ENCODE data around the gene PI4KA. TPM values are rescaled to one million over a fixed set of nuclear protein-coding genes. Genes with fewer than 3 reads are reported as not detected.
"Not testable (repeated sequence)": the region's sequence is repeated elsewhere in the genome, so short reads cannot be mapped to it uniquely, and the experiment has no call there.

Gene PI4KA
- total RNA-seq, 3 donors from 2014 or later (not counting 1 experiment from before 2014, with no cell fraction given): 208 to 233 (median 215) TPM

DNA sequence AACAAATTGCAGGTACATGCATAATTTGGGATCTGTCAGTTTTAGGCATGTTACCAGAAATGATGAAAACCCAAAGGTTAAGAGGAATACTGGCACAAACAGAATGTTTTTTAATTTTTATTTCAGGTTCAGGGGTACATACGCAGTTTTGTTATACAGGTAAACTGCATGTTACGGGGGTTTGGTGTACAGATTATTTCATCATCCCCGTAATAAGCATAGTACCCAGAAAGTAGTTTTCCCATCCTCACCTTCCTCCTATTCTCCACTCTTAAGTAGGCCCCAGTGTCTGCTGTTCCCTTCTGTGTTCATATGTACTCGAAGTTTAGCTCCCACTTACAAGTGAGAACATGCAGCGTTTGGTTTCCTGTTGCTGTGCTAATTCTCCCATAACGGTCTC, 33.0 kb downstream of the PI4KA start:
- TF ChIP-seq, protein P1, sequence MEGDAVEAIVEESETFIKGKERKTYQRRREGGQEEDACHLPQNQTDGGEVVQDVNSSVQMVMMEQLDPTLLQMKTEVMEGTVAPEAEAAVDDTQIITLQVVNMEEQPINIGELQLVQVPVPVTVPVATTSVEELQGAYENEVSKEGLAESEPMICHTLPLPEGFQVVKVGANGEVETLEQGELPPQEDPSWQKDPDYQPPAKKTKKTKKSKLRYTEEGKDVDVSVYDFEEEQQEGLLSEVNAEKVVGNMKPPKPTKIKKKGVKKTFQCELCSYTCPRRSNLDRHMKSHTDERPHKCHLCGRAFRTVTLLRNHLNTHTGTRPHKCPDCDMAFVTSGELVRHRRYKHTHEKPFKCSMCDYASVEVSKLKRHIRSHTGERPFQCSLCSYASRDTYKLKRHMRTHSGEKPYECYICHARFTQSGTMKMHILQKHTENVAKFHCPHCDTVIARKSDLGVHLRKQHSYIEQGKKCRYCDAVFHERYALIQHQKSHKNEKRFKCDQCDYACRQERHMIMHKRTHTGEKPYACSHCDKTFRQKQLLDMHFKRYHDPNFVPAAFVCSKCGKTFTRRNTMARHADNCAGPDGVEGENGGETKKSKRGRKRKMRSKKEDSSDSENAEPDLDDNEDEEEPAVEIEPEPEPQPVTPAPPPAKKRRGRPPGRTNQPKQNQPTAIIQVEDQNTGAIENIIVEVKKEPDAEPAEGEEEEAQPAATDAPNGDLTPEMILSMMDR (IDR thresholded peaks at IDR 0.05): no peak
- Mint-ChIP-seq H3K27me3 (ENCODE audit: low read depth in 2 of 2) (no peaks in the 10 kb centered on the region), H3K9me3 (no peaks in the 10 kb centered on the region), H3K36me3 (peaks cover 10% of the 10 kb centered on the region), H3K4me3 (no peak overlapping the region), H3K4me1 (no peaks in the 10 kb centered on the region), H3K27ac (no peak overlapping the region)
- no peaks in the 10 kb centered on the region for H3K9me3 ChIP-seq (ENCODE audit: control insufficient read depth, insufficient read depth, low read length)
- intact Hi-C loops (cut with micrococcal nuclease): no loop called here
- no peak for ATAC-seq
- H3K4me3 ChIP-seq (ENCODE audit: low read length): no peak overlapping the region
- H3K36me3 ChIP-seq (ENCODE audit: control insufficient read depth, insufficient read depth, low read length): peaks cover 41% of the 10 kb centered on the region
- H3K27me3 ChIP-seq (ENCODE audit: control insufficient read depth, insufficient read depth, low read length): no peaks in the 10 kb centered on the region
- no peaks in the 10 kb centered on the region for H3K4me1 ChIP-seq (ENCODE audit: control insufficient read depth, insufficient read depth, low read length)
- no peak for DNase-seq
- no peak overlapping the region for H3K27ac ChIP-seq (ENCODE audit: low read length)
- WGBS (ENCODE audit: insufficient coverage): 95% methylated on average over 6 of the region's 6 CpGs

DNA sequence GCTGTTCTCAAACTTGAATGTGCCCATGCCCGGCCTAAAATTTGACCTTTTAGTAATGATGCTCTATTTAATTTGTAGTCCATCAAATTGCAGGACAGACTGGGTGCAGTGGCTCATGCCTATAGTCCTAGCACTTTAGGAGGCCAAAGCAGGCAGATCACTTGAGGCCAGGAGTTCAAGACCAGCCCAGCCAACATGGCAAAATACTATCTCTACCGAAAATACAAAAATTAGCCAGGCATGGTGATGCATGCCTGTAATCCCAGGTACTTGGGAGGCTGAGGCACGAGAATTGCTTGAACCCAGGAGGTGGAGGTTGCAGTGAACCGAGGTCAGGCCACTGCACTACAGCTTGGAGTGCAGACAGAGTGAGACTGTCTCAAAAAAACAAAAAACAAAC, 33.4 kb downstream of the PI4KA start:
- H3K27me3 ChIP-seq (ENCODE audit: control insufficient read depth, insufficient read depth, low read length); ATAC-seq; intact Hi-C loops (cut with micrococcal nuclease); DNase-seq; H3K4me3 ChIP-seq (ENCODE audit: low read length); H3K9me3 ChIP-seq (ENCODE audit: control insufficient read depth, insufficient read depth, low read length); H3K4me3 Mint-ChIP-seq; H3K36me3 Mint-ChIP-seq; H3K27ac ChIP-seq (ENCODE audit: low read length); H3K4me1 ChIP-seq (ENCODE audit: control insufficient read depth, insufficient read depth, low read length); H3K9me3 Mint-ChIP-seq; H3K4me1 Mint-ChIP-seq; H3K27me3 Mint-ChIP-seq (ENCODE audit: low read depth in 2 of 2); H3K27ac Mint-ChIP-seq: not testable (repeated sequence)
- peaks cover 38% of the 10 kb centered on the region for H3K36me3 ChIP-seq (ENCODE audit: control insufficient read depth, insufficient read depth, low read length)
- 97% methylated on average over 4 of the region's 4 CpGs for WGBS (ENCODE audit: insufficient coverage)

DNA sequence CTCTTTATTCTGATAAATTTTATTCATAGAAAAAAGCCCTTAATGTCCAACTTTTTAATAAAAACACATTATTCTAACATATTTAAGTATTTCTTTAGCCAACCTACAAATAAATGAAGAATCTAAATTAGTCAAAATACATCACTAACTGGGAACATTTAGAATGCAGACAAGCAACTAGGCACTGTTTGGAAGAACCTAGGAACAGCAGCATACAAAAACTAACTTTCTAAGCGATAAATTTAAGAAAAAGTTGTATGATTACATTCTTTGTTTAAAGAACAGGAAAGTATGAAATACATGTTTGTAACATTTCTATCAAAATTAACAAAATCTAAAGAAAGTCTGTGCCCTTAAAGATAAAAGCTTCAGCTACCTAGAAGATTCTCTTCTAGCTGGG, 35.3 kb downstream of the PI4KA start:
- no peaks in the 10 kb centered on the region for H3K4me1 Mint-ChIP-seq
- no peaks in the 10 kb centered on the region for H3K9me3 Mint-ChIP-seq
- Histone ChIP-seq H3K9me3 (ENCODE audit: control insufficient read depth, insufficient read depth, low read length) (no peaks in the 10 kb centered on the region), H3K4me3 (ENCODE audit: low read length) (no peak overlapping the region), H3K27ac (ENCODE audit: low read length) (no peak overlapping the region), H3K36me3 (ENCODE audit: control insufficient read depth, insufficient read depth, low read length) (peaks cover 43% of the 10 kb centered on the region), H3K4me1 (ENCODE audit: control insufficient read depth, insufficient read depth, low read length) (no peaks in the 10 kb centered on the region), H3K27me3 (ENCODE audit: control insufficient read depth, insufficient read depth, low read length) (no peaks in the 10 kb centered on the region)
- no peaks in the 10 kb centered on the region for H3K27me3 Mint-ChIP-seq (ENCODE audit: low read depth in 2 of 2)
- ATAC-seq (no peak), DNase-seq (no peak)
- TF ChIP-seq, protein P1 (IDR thresholded peaks at IDR 0.05): no peak
- no peak overlapping the region for H3K27ac Mint-ChIP-seq
- no peaks in the 10 kb centered on the region for H3K36me3 Mint-ChIP-seq
- intact Hi-C loops (cut with micrococcal nuclease): no loop called here
- no peak overlapping the region for H3K4me3 Mint-ChIP-seq
- no CpG with 5 or more reads among the region's 1 CpG for WGBS (ENCODE audit: insufficient coverage)

DNA sequence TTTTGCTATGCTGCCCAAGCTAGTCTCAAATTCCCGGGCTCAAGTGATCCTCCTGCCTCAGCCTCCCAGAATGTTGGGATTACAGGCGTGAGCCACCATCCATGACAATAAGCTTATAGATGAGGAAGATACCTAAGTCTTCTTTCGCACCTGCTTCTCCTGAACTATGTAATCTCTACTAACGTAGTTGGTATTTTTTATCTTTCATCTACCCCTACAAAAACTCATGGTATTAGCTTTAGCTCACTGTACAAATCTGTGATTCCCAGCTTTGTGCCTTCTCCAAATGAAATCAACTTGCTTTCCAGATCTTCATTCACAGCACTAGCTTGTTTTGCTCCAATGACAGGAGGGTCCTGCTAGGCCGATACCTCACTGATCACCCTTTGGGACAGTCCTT, 36.4 kb downstream of the PI4KA start:
- no peak overlapping the region for H3K27ac Mint-ChIP-seq
- Histone ChIP-seq H3K4me3 (ENCODE audit: low read length) (no peak overlapping the region), H3K27ac (ENCODE audit: low read length) (no peak overlapping the region), H3K9me3 (ENCODE audit: control insufficient read depth, insufficient read depth, low read length) (no peaks in the 10 kb centered on the region), H3K4me1 (ENCODE audit: control insufficient read depth, insufficient read depth, low read length) (no peaks in the 10 kb centered on the region), H3K36me3 (ENCODE audit: control insufficient read depth, insufficient read depth, low read length) (peaks cover 46% of the 10 kb centered on the region), H3K27me3 (ENCODE audit: control insufficient read depth, insufficient read depth, low read length) (no peaks in the 10 kb centered on the region)
- intact Hi-C loops (cut with micrococcal nuclease): no loop called here
- H3K9me3 Mint-ChIP-seq: no peaks in the 10 kb centered on the region
- no peak overlapping the region for H3K4me3 Mint-ChIP-seq
- H3K36me3 Mint-ChIP-seq: no peaks in the 10 kb centered on the region
- DNase-seq (no peak), ATAC-seq (no peak)
- TF ChIP-seq, protein P1 (IDR thresholded peaks at IDR 0.05): no peak
- WGBS (ENCODE audit: insufficient coverage): 99% methylated on average over 3 of the region's 5 CpGs
- H3K27me3 Mint-ChIP-seq (ENCODE audit: low read depth in 2 of 2): no peaks in the 10 kb centered on the region
- H3K4me1 Mint-ChIP-seq: no peaks in the 10 kb centered on the region

DNA sequence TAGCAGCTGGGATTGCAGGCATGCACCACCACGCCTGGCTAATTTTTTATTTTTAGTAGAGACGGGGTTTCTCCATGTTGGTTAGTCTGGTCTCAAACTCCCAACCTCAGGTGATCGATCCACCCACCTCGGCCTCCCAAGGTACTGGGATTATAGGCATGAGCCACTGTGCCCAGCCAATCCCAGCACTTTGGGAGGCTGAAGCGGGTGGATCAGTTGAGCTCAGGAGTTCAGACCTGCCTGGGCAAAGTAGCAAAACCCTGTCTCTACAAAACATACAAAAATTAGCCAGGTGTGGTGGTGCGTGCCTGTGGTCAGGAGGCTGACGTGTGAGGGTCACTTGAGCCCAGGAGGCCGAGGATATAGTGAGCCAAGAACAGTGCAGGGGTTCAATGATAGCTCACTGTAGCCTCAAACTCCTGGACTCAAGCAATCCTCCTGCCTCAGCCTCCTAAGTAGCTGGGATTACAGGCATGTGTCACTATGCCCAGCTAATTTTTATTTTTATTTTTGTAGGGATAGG, 36.8 kb downstream of the PI4KA start:
- H3K27me3 ChIP-seq (ENCODE audit: control insufficient read depth, insufficient read depth, low read length); H3K9me3 Mint-ChIP-seq; ATAC-seq; H3K27ac Mint-ChIP-seq; H3K36me3 Mint-ChIP-seq; DNase-seq; H3K9me3 ChIP-seq (ENCODE audit: control insufficient read depth, insufficient read depth, low read length); H3K4me3 Mint-ChIP-seq; intact Hi-C loops (cut with micrococcal nuclease); H3K4me3 ChIP-seq (ENCODE audit: low read length); H3K4me1 ChIP-seq (ENCODE audit: control insufficient read depth, insufficient read depth, low read length); H3K27me3 Mint-ChIP-seq (ENCODE audit: low read depth in 2 of 2); H3K27ac ChIP-seq (ENCODE audit: low read length); H3K4me1 Mint-ChIP-seq: not testable (repeated sequence)
- H3K36me3 ChIP-seq (ENCODE audit: control insufficient read depth, insufficient read depth, low read length): peaks cover 49% of the 10 kb centered on the region
- 95% methylated on average over 8 of the region's 8 CpGs for WGBS (ENCODE audit: insufficient coverage)

Measured in natural killer cell (primary cell).